ENCODE results near the gene RPS25. TPM values are rescaled to one million over a fixed set of nuclear protein-coding genes. Genes with fewer than 3 reads are reported as not detected.

RPS25 gene
- total RNA-seq, 2 experiments from 2014 or later: 1,395 to 1,648 TPM

DNA sequence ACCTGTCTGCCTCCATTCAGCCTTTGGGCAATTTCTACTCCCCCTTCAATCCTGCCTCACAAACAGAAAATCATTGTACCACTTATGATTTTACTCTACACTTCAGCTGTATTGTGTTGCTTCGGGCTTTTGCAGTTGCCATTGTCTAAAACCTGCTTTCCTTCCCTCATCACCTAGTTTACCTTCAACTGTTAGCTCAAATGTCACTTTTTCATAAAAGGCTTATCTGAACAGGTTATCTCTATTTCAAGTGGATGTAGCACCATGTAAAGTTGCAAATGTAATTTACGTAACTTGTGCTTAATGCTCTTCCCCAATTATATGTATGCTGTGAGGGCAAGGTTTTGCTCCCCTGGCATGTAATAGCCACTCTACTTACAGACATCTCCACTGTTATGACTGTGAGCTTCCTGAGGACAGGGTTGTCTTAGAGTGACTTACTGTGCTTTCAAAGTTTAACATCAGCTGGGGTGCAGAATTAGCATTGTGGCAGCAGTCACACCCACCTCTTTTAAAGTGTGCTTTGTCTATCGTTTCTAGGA lies 5.4 kb downstream of the RPS25 start:
- Histone ChIP-seq H3K27ac (ENCODE audit: low read depth, low read length, poor library complexity, severe bottlenecking) (peak overlapping the region; percentile 4), H3K4me1 (ENCODE audit: insufficient read depth, low read length, poor library complexity, severe bottlenecking) (peaks cover 15% of the 10 kb centered on the region), H3K79me2 (ENCODE audit: insufficient read depth, low read depth, low read length) (peaks cover 32% of the 10 kb centered on the region), H2AFZ (ENCODE audit: low read length) (no peak overlapping the region), H3K4me2 (ENCODE audit: low read length) (no peak overlapping the region), H3K36me3 (ENCODE audit: insufficient read depth, low read length) (peaks cover 81% of the 10 kb centered on the region), H3K9me2 (ENCODE audit: insufficient read depth, low read length) (no peaks in the 10 kb centered on the region), H3K9me3 (ENCODE audit: low read length) (no peaks in the 10 kb centered on the region), H4K20me1 (ENCODE audit: insufficient read depth, low read length) (peaks cover 16% of the 10 kb centered on the region; the same call in 1 of the 2 replicates), H3K4me3 (ENCODE audit: low read depth, low read length, poor library complexity, severe bottlenecking) (no peak overlapping the region)
- no TSS peak for BruUV-seq (replicated peaks)
- ChIA-PET CTCF (ENCODE audit: unreplicated experiment) (no interaction called here), POLR2A (no interaction called here)
- intact Hi-C loops (cut with micrococcal nuclease; ENCODE audit: unreplicated experiment): no loop called here
- DNase-seq (ENCODE audit: low spot score): no peak
- TF ChIP-seq EZH2phosphoT487 (IDR thresholded peaks at IDR 0.05; ENCODE audit: borderline replicate concordance, low read depth, low read length) (no peak), CTCF (conservative IDR thresholded peaks at IDR 0.05; ENCODE audit: low read length) (no peak)

DNA sequence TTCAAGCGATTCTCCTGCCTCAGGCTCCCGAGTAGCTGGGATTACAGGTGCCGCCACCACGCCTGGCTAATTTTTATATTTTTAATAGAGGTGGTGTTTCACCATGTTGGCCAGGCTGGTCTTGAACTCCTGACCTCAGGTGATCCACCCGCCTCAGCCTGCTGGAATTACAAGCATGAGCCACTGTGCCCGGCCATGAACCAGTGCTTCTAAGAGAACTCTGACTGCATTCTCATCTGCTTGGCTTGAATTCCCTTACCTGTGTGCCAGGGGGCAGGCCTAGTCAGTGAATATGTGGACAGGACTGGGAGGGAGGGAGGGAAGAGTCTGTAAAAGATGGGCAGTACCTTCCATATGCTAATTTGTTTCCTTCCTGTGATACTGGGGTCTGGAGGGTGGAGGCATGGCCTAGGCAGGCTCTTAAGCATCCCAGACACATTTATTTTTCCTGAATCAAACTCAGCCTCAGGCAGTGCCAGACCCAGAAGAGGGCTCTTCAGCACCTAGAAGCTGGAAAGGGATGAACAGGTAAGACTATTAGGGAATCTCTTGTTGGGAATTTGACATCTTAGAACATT lies 6.6 kb downstream of the RPS25 start:
- ChIA-PET POLR2A (no interaction called here), CTCF (ENCODE audit: unreplicated experiment) (no interaction called here)
- Histone ChIP-seq H3K9me2 (ENCODE audit: insufficient read depth, low read length) (no peaks in the 10 kb centered on the region), H3K9me3 (ENCODE audit: low read length) (no peaks in the 10 kb centered on the region), H3K79me2 (ENCODE audit: insufficient read depth, low read depth, low read length) (peaks cover 21% of the 10 kb centered on the region), H4K20me1 (ENCODE audit: insufficient read depth, low read length) (0 out of 2 replicates have a peak, but pooled peaks cover 8% of the 10 kb centered on the region), H3K4me3 (ENCODE audit: low read depth, low read length, poor library complexity, severe bottlenecking) (no peak overlapping the region), H3K36me3 (ENCODE audit: insufficient read depth, low read length) (peaks cover 80% of the 10 kb centered on the region), H3K4me1 (ENCODE audit: insufficient read depth, low read length, poor library complexity, severe bottlenecking) (peaks cover 9% of the 10 kb centered on the region), H3K4me2 (ENCODE audit: low read length) (no peak overlapping the region), H3K27ac (ENCODE audit: low read depth, low read length, poor library complexity, severe bottlenecking) (peak overlapping the region; percentile 4), H2AFZ (ENCODE audit: low read length) (no peak overlapping the region)
- DNase-seq (ENCODE audit: low spot score): no peak
- intact Hi-C loops (cut with micrococcal nuclease; ENCODE audit: unreplicated experiment): no loop called here
- BruUV-seq (replicated peaks): no TSS peak
- TF ChIP-seq EZH2phosphoT487 (IDR thresholded peaks at IDR 0.05; ENCODE audit: borderline replicate concordance, low read depth, low read length) (no peak), CTCF (conservative IDR thresholded peaks at IDR 0.05; ENCODE audit: low read length) (no peak)

DNA sequence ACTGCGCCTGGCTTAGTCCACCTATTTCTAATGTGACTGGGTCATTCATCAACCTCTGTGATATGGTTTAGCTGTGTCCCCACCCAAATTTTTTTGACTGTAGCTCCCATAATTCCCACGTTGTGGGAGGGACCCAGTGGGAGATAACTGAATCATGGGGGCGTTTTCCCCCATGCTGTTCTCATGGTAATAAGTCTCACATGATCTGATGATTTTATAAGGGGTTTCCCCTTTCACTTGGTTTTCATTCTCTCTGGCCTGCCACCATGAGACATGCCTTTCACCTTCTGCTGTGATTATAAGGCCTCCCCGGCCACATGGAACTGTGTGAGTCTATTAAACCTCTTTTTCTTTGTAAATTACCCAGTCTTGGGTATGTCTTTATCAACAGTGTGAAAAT lies 11.5 kb downstream of the RPS25 start:
- peaks cover 74% of the 10 kb centered on the region for H3K36me3 ChIP-seq (ENCODE audit: insufficient read depth, low read length)
- no peak overlapping the region for H3K4me2 ChIP-seq (ENCODE audit: low read length)
- H3K9me3 ChIP-seq (ENCODE audit: low read length): no peaks in the 10 kb centered on the region
- H3K4me3 ChIP-seq (ENCODE audit: low read depth, low read length, poor library complexity, severe bottlenecking): no peak overlapping the region
- TF ChIP-seq EZH2phosphoT487 (IDR thresholded peaks at IDR 0.05; ENCODE audit: borderline replicate concordance, low read depth, low read length) (no peak), CTCF (conservative IDR thresholded peaks at IDR 0.05; ENCODE audit: low read length) (no peak)
- ChIA-PET CTCF (ENCODE audit: unreplicated experiment) (no interaction called here), POLR2A (interaction anchor here (0.8 to 0.9 kb wide), 2 partner anchors 9 to 430 kb away, joined by 3 read pairs; no protein-coding TSS in a partner anchor)
- H3K9me2 ChIP-seq (ENCODE audit: insufficient read depth, low read length): no peaks in the 10 kb centered on the region
- no TSS peak for BruUV-seq (replicated peaks)
- H4K20me1 ChIP-seq (ENCODE audit: insufficient read depth, low read length): no peaks in the 10 kb centered on the region
- H3K4me1 ChIP-seq (ENCODE audit: insufficient read depth, low read length, poor library complexity, severe bottlenecking): no peaks in the 10 kb centered on the region
- intact Hi-C loops (cut with micrococcal nuclease; ENCODE audit: unreplicated experiment): no loop called here
- DNase-seq (ENCODE audit: low spot score): no peak
- no peak overlapping the region for H3K27ac ChIP-seq (ENCODE audit: low read depth, low read length, poor library complexity, severe bottlenecking)
- H3K79me2 ChIP-seq (ENCODE audit: insufficient read depth, low read depth, low read length): no peaks in the 10 kb centered on the region
- H2AFZ ChIP-seq (ENCODE audit: low read length): no peak overlapping the region

Measured in OCI-LY7 (cell line).